ENCODE measurements around the gene FDX2.
"Not testable (repeated sequence)": the region's sequence is repeated elsewhere in the genome, so short reads cannot be mapped to it uniquely, and the experiment has no call there.

FDX2 gene

GRCh38 chr19:10284065-10284959 is 31.5 kb downstream of the FDX2 start:
- DNase-seq (ENCODE audit: low spot score): no peak

DNA sequence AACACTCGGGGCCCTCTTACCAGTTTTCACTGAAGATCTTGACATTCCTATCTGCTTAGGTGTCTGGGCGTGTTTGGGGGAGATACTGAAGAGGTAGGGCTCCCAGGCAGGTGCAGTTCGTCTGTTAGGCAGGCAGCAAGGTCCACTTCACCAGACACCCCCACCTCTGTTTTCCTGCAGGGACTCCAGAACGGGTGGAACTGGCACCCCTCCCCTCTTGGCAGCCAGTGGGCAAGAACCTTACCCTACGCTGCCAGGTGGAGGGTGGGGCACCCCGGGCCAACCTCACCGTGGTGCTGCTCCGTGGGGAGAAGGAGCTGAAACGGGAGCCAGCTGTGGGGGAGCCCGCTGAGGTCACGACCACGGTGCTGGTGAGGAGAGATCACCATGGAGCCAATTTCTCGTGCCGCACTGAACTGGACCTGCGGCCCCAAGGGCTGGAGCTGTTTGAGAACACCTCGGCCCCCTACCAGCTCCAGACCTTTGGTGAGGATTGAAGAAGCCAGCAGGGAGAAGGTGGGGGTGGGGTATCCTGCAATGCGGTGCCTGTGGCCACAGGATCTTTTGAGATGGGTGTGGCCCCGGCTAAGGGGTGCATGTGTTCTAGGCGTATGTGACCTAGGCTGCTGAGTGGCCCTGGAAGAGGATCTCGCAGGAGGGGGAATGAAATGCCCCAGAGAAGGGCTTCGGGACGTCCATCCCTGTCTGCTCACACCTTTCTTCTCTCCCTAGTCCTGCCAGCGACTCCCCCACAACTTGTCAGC is 32.3 kb downstream of the FDX2 start:
- no peak for DNase-seq (ENCODE audit: low spot score)

GRCh38 chr19:10282043-10282442 is 33.8 kb downstream of the FDX2 start:
- DNase-seq (ENCODE audit: low spot score): not testable (repeated sequence)

- no peak for DNase-seq (ENCODE audit: low spot score)
Measured at GRCh38 chr19:10279737-10280442, 35.9 kb downstream of the FDX2 start.

- no peak for DNase-seq (ENCODE audit: low spot score)
Measured at GRCh38 chr19:10278935-10279334, 36.9 kb downstream of the FDX2 start.

GRCh38 chr19:10277795-10278589 is 37.8 kb downstream of the FDX2 start:
- no peak for DNase-seq (ENCODE audit: low spot score)

- no peak for DNase-seq (ENCODE audit: low spot score)
Measured at GRCh38 chr19:10274589-10274988, 41.2 kb downstream of the FDX2 start.

DNA sequence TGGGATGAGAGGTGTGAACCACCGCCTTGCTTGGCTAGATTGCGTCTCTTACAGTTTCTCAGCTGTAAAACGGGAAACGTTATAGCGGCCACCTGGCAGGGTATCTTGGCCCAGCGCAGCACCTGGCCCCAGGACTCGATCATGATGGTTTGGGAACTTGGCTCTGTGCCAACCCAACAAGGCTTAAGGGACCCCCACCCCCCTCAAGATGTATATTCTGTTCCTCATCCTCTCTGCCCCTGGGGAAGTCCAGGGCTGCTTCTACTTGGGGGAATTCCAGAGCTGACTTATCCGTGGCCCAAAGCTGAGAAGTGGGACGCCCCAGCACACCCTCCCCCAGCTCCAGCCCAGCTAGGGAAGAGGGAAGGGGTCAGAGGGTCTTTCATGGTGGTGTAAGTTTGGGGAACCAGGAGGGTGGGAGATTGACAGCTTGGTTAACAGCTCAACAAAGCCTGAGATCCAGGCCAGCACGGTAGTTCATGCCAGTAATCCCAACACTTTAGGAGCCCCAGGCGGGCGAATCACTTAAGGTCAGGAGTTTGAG is 44.2 kb downstream of the FDX2 start:
- no peak for DNase-seq (ENCODE audit: low spot score)

GRCh38 chr19:10270616-10271394 is 45.0 kb downstream of the FDX2 start, which contains the start of gene ICAM1:
Gene ICAM1, plus strand, starts transcription at chr19:10271120. Its CDS starts 40 bp downstream, at chr19:10271160.
- peak; percentile 84 for DNase-seq (ENCODE audit: low spot score)

DNA sequence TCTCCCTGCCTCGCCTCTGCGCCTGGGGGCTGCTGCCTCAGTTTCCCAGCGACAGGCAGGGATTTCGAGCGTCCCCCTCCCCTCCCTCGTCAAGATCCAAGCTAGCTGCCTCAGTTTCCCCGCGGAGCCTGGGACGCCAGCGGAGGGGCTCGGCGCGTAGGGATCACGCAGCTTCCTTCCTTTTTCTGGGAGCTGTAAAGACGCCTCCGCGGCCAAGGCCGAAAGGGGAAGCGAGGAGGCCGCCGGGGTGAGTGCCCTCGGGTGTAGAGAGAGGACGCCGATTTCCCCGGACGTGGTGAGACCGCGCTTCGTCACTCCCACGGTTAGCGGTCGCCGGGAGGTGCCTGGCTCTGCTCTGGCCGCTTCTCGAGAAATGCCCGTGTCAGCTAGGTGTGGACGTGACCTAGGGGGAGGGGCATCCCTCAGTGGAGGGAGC is 45.6 kb downstream of the FDX2 start:
- DNase-seq (ENCODE audit: low spot score): peak; percentile 40

GRCh38 chr19:10269333-10270179 is 46.3 kb downstream of the FDX2 start:
- peak; percentile 82 for DNase-seq (ENCODE audit: low spot score)

DNA sequence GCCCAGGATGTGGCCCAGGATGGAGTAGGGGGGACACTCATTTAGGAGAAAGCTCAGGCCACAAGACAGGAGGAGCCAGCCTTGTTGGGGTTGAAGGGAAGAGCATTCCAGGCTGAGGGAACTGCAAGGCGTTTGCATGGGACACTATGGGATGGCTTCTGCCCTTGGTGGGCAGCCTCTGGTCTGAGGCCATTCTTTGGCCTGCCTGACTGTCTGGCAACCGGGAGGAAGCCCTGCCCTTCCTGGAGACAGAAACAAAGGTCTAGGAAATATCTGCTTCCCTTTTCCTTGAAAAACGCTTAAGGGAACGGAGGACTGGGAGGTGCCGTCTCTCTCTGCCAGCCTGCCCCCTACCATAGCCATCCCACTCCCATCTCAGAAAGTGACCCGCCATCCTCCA is 47.7 kb downstream of the FDX2 start:
- peak; percentile 81 for DNase-seq (ENCODE audit: low spot score)

GRCh38 chr19:10266706-10267105 is 49.1 kb downstream of the FDX2 start:
- DNase-seq (ENCODE audit: low spot score): no peak

- no peak for DNase-seq (ENCODE audit: low spot score)
Measured at GRCh38 chr19:10262771-10263170, 53.0 kb downstream of the FDX2 start.

- DNase-seq (ENCODE audit: low spot score): no peak
Measured at GRCh38 chr19:10260141-10260584, 55.7 kb downstream of the FDX2 start.
